SHP77 (cell line): ENCODE measurements around the gene FSHB.
A peak's percentile ranks its signal among the peaks of the same experiment; 100 is the strongest.
"Not testable (repeated sequence)": the region's sequence is repeated elsewhere in the genome, so short reads cannot be mapped to it uniquely, and the experiment has no call there.

ENCODE experiments used
- DNase-seq, 2 experiments: peaks; one replicate each; lab custom pipeline; 2025; lab: John Stamatoyannopoulos, UW

Gene FSHB

DNA sequence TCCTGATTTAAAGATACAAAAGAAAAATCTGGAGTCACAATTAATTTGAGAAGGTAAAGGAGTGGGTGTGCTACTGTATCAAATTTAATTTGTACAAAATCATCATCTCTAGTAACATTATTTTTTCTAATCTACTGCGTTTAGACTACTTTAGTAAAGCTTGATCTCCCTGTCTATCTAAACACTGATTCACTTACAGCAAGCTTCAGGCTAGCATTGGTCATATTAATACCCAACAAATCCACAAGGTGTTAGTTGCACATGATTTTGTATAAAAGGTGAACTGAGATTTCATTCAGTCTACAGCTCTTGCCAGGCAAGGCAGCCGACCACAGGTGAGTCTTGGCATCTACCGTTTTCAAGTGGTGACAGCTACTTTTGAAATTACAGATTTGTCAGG lies at the start of gene FSHB:
Gene FSHB, plus strand, starts transcription at position 301 of the 400 bp plus-strand sequence. CDS start 889 bp downstream, outside the sequence.
- no peak for DNase-seq

- no peak for DNase-seq
Measured at GRCh38 chr11:30186748-30187147, 44.1 kb upstream of the FSHB start.

DNA sequence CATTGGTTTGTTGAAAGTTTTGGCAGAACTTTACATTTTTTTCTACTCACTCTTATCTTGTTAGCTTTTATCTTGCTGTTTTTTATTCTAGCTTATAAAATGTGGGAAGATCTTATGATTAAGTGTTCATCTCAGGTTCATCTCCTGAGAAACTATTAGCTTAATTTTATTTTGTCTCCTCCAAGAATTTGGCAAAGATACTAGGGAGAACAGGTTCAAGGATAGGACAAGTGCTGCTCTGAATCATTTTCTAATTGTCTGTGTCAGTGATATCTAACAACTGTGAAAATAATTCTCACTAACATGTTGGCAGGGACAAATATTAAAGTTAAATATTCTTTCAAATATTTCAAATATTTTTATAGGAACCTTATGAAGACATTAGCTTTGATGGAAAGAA lies 38.2 kb upstream of the FSHB start:
- no peak for DNase-seq

DNA sequence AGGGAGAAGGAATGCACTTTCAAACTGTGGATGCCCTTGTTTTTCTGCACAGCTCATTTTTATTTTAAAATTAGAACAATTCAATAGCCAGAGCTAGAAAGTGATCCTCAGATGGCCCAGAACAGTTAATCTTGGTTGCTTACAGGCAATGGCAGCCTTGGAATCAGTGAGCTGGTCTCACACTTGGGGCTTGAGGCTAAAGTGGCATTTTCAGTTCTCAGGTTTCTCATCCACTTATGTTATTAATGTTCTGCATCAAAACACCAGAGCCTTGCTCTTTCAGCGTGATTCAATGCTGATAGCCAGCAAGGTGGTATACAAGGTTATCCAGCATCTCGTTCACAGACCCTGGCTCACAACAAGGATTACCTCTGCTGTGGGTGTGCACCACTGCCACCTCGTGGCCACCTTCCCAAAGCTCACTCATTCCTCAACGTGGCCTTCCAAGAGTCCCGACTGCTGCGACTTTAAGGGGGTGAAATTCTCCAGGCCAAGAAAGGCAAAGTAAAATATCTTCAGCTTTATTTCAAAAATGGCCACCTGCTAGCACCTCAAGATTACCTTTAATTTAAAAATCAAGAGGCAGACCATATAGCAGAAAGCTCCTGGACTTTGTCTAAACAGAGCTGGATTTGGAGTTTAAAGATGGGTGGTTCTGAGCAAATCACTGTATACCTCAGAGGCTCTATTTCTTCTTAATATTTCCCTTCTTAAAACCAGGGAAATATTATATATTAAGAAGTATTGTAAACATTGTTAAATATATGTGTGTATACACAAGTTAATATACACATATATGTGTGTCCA lies 34.2 kb upstream of the FSHB start:
- peak; percentile 0 to 16 for DNase-seq

- DNase-seq: no peak
Measured at GRCh38 chr11:30197869-30198268, 32.9 kb upstream of the FSHB start.

DNA sequence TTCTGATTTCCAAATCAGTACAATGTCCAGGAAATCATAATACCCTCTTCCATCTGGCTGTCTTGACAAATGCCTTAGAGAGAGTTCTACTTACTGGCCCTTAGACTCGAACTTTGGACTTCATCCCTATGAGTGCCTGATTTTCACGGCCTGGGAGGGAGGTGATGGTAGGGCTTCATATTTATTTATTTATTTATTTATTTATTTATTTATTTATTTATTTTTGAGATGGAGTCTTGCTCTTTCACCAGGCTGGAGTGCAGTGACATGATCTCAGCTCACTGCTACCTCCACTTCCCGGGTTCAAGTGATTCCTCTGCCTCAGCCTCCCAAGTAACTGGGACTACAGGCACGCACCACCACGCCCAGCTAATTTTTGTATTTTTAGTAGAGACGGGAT lies 27.8 kb upstream of the FSHB start:
- DNase-seq: not testable (repeated sequence)

GRCh38 chr11:30203850-30204249 lies 27.0 kb upstream of the FSHB start:
- DNase-seq: no peak

DNA sequence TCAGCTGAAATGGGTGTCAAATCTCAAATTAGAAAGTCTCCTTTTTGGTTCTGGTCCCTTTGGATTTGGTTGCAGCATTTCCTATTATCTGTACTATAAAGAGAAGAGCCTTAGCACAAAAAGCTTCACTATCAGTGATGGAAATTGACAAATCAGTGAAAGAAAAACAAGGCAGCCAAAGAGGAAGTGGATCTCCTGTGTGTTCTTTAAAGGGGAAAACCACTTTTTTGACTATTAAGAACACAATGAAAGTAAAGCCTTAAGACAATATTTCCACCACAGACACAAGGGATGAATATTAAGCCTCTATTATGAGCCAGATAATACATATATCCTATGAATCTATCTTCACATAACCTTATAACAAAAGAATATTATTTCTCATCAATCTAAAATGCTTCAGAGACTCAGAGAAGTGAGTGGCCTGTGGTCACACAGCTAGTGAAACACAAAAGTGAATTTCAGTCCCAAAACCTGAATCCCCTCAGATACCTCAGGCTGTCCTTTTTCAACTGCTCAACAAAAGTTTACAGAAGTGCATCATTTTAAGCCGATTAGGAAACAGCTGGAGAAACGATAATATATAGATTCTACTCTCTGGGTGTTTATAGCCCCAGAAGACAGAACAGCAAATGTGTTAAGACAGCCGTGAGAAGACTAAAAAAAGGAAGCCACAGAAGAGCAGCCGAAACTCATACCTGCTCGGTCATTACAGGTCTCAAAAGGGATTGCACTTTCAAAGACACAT lies 24.4 kb upstream of the FSHB start:
- no peak for DNase-seq

- DNase-seq: no peak
Measured at GRCh38 chr11:30210357-30210756, 20.5 kb upstream of the FSHB start.

- DNase-seq: no peak
Measured at GRCh38 chr11:30216534-30216933, 14.3 kb upstream of the FSHB start.

GRCh38 chr11:30218278-30218677 lies 12.5 kb upstream of the FSHB start:
- no peak for DNase-seq

DNA sequence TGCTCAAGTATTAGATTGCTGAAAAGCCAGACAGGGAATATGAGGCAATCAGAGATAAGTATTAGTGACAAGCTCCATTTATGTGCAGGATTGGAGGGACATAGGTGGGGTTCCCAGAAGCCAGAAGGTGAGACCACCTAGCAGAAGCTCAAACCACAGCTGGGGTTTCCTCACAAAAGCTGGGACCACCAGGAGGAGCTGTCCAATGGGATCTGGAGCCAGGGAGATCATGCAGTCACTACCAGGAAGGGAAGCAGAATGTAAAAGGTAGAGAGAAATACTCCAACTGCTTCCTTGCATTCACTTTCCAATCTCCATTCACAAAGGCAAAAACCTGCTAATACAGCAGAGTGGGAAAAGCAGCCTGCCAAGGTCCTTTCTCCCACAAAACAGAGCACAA lies 5.2 kb upstream of the FSHB start:
- DNase-seq: no peak

GRCh38 chr11:30228323-30228884 lies 2.4 kb upstream of the FSHB start:
- DNase-seq: no peak

- DNase-seq: no peak
Measured at GRCh38 chr11:30239025-30239424, 8.2 kb downstream of the FSHB start.

DNA sequence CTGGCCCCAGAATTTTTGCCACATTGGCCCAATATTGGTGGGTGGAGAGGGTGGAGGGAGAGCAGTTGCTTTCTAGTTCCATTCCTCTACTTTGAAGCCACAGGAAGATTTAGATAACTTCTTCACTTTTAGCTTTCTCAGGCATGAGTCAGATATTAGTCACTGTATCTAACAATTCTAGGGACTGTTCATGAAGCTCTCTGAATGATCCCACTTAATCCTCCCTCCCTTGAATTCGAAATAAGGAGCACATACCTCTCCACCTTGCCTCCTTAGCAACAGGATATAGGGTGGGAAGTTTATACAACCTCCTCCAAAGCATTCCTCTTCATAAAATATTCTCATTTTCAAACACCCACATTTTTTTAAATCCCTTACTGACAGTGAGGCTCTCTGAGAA lies 13.5 kb downstream of the FSHB start:
- no peak for DNase-seq

GRCh38 chr11:30245621-30246020 lies 14.8 kb downstream of the FSHB start:
- no peak for DNase-seq

- no peak for DNase-seq
Measured at GRCh38 chr11:30254307-30255298, 23.8 kb downstream of the FSHB start.

GRCh38 chr11:30255637-30256036 lies 24.8 kb downstream of the FSHB start:
- no peak for DNase-seq

DNA sequence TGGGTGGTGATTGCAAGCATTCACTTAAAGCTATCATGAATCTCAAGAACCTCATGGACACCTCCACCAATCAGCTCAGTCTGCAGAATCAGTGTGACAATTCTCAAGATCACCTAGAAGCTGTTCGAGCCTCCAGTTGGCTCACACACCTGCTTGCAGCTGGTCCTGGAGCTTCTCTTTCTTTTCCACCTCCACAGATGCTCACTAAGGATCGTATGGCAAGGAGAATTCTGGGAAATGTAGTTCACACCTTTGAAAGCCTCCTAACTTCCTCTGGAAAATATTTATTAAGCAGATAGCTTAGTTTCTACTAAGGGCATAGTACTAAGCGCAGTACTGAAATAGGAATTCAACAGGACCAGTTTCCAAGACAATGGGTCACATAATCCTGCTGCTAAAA lies 26.2 kb downstream of the FSHB start:
- DNase-seq: no peak

DNA sequence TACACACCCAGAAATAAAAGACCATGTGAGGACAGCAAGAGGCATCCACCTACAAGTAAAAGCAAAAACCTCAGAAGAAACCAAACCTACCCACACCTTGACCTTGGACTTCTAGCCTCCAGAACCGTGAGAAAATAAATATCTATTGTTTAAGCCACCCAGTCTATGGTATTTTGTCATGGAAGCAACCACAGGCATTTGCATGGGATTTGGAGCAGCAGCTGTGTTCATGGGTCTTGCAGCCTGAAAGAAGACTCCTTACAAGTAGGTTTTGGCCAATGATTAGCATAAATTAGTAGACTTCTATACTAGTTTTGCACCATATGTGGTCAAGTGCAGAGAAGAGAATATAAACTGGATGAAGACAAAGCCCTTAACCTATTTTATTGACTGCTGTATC lies 27.9 kb downstream of the FSHB start:
- no peak for DNase-seq

- no peak for DNase-seq
Measured at GRCh38 chr11:30260813-30261212, 30.0 kb downstream of the FSHB start.

- no peak for DNase-seq
Measured at GRCh38 chr11:30261821-30262220, 31.0 kb downstream of the FSHB start.
